K562 (cell line): ENCODE results near the gene HLCS. TPM values are rescaled to one million over a fixed set of nuclear protein-coding genes. Genes with fewer than 3 reads are reported as not detected.

ENCODE experiments used
- CC2D1A ChIP-seq: fragments of 450-650 bp; IDR thresholded peaks from 2 replicates; pipeline ENCODE4 v1.6.1; 2017; ENCODE audit warnings: mild to moderate bottlenecking
- CREB3L1 ChIP-seq: fragments of 450-650 bp; IDR thresholded peaks from 2 replicates; pipeline ENCODE4 v1.6.1; 2014; ENCODE audit warnings: low read depth, mild to moderate bottlenecking, moderate library complexity, borderline replicate concordance
- FOXK2 ChIP-seq, 2 experiments: fragments of 450-650 bp; IDR thresholded peaks in 1 of 2; conservative IDR thresholded peaks in 1 of 2; 2 replicates each; pipeline ENCODE4 v1.6.1; 2016; ENCODE audit warnings: low read depth in 2 of 2, mild to moderate bottlenecking in 1 of 2
- IFI16 ChIP-seq: fragments of 250-450 bp; sonication (Bioruptor Pico); IDR thresholded peaks from 2 replicates; pipeline ENCODE4 v2.1.2; 2022; ENCODE audit warnings: mild to moderate bottlenecking, inconsistent platforms
- NCOA6 ChIP-seq: fragments of 450-650 bp; IDR thresholded peaks from 2 replicates; pipeline ENCODE4 v1.6.1; 2017; ENCODE audit warnings: mild to moderate bottlenecking
- NCOR1 ChIP-seq: fragments of 450-650 bp; IDR thresholded peaks from 2 replicates; pipeline ENCODE4 v1.6.1; 2016; ENCODE audit warnings: mild to moderate bottlenecking, moderate library complexity
- NRF1 ChIP-seq, 2 experiments: fragments of 450-650 bp; IDR thresholded peaks in 1 of 2; conservative IDR thresholded peaks in 1 of 2; 2 replicates each; pipeline ENCODE4 v1.6.1; 2014; ENCODE audit warnings: mild to moderate bottlenecking in 2 of 2
- PBX2 ChIP-seq, 2 experiments: IDR thresholded peaks in 1 of 2; conservative IDR thresholded peaks in 1 of 2; 2 replicates each; pipeline ENCODE4 v1.6.1; 2016; ENCODE audit warnings: low read depth in 2 of 2, mild to moderate bottlenecking in 1 of 2, missing compliant biosample characterization in 1 of 2, missing genetic modification characterization in 1 of 2, moderate library complexity in 1 of 2
- SMARCA4 ChIP-seq: fragments of 450-650 bp; IDR thresholded peaks from 2 replicates; pipeline ENCODE4 v1.6.1; 2016
- U2AF2 ChIP-seq: fragments of 200-400 bp; formaldehyde crosslinking; optimal IDR thresholded peaks from 2 replicates; pipeline ENCODE3; 2017; ENCODE audit warnings: low read depth, mild to moderate bottlenecking, low read length
- USF2 ChIP-seq: sonication (generic); formaldehyde crosslinking; IDR thresholded peaks from 2 replicates; pipeline ENCODE4 v1.5.0; 2020; ENCODE audit warnings: missing genetic modification reagents
- ZBED1 ChIP-seq: IDR thresholded peaks from 2 replicates; pipeline ENCODE4 v1.6.1; 2014
- ZBTB26 ChIP-seq: fragments of 450-650 bp; formaldehyde crosslinking; IDR thresholded peaks from 2 replicates; pipeline ENCODE4 v1.4.0; 2022; ENCODE audit warnings: missing genetic modification characterization
- ZFPM2 ChIP-seq: fragments of 250-450 bp; sonication (Bioruptor Pico); IDR thresholded peaks from 2 replicates; pipeline ENCODE4 v1.5.1; 2022; ENCODE audit warnings: mild to moderate bottlenecking
- ZKSCAN1 ChIP-seq: fragments of 150-350 bp; IDR thresholded peaks from 2 replicates; pipeline ENCODE4 v1.6.1; 2016; ENCODE audit warnings: low read depth, low read length
- ZNF584 ChIP-seq: fragments of 200-800 bp; sonication (Bioruptor generic); IDR thresholded peaks from 2 replicates; pipeline ENCODE4 v1.6.1; 2016; ENCODE audit warnings: low read depth, mild to moderate bottlenecking, missing genetic modification characterization, missing compliant biosample characterization
- ZNF717 ChIP-seq: fragments of 250-450 bp; sonication (Bioruptor Pico); IDR thresholded peaks from 2 replicates; pipeline ENCODE4 v1.5.0; 2021
- polyA plus RNA-seq, 8 experiments: library from polyadenylated mRNA; depleted of rRNA in 4 of 8; stranded (reverse) in 5 of 8; unstranded in 3 of 8; fragments of >200 nt; fragmentation: Nextera tagmentation in 2 of 8; fragmentation: Illumina TruSeq in 1 of 8; extraction: Ambion mirVana in 2 of 8; extraction: Trizol in 1 of 8; gene quantifications; 2 replicates each; pipeline versions ENCODE4 v1.2.1 to v1.2.3, GENCODE V29; 2011 to 2014; ENCODE audit warnings: inconsistent platforms in 1 of 8, missing spikeins in 1 of 8
- total RNA-seq, 7 experiments: library from RNA; depleted of rRNA in 6 of 7; stranded (reverse); fragments of >200 nt in 6 of 7; fragmentation: Illumina TruSeq in 2 of 7; extraction: Trizol in 2 of 7; gene quantifications; 2 replicates each; pipeline versions ENCODE4 v1.2.1 to v1.2.3, GENCODE V29; 2011 to 2021; ENCODE audit warnings: low replicate concordance in 1 of 7
- TF ChIP-seq, protein P1 (sequence below): sonication (generic); formaldehyde crosslinking; IDR thresholded peaks from 2 replicates; pipeline ENCODE4 v1.8.1; 2022; ENCODE audit warnings: missing genetic modification reagents
- TF ChIP-seq, protein P2 (sequence below): fragments of 450-650 bp; formaldehyde crosslinking; IDR thresholded peaks from 2 replicates; pipeline ENCODE4 v1.4.0; 2022; ENCODE audit warnings: mild to moderate bottlenecking, moderate library complexity

Gene HLCS
- total and polyA plus RNA-seq, 9 of the 15 experiments (the other 6 are each of a cell fraction or from before 2014, with no cell fraction given): 3.0 to 21.5 (median 17.1) TPM

- TF ChIP-seq USF2 (CRISPR knock-in tag): no peak
- TF ChIP-seq ZBTB26 (CRISPR knock-in tag): no peak
- 0 out of 2 replicates have a peak, but pooled peaks have one; percentile 38 for TF ChIP-seq ZFPM2 (CRISPR knock-in tag)
- TF ChIP-seq IFI16 (CRISPR knock-in tag): 0 out of 2 replicates have a peak, but pooled peaks have one; percentile 33
- TF ChIP-seq NCOR1: no peak
- TF ChIP-seq CREB3L1: peak; percentile 43
- no peak for TF ChIP-seq U2AF2
- TF ChIP-seq ZNF717 (CRISPR knock-in tag): no peak
- no peak; the same call in none of the 2 replicates for TF ChIP-seq ZNF584 (CRISPR knock-in tag)
- TF ChIP-seq, protein P1, sequence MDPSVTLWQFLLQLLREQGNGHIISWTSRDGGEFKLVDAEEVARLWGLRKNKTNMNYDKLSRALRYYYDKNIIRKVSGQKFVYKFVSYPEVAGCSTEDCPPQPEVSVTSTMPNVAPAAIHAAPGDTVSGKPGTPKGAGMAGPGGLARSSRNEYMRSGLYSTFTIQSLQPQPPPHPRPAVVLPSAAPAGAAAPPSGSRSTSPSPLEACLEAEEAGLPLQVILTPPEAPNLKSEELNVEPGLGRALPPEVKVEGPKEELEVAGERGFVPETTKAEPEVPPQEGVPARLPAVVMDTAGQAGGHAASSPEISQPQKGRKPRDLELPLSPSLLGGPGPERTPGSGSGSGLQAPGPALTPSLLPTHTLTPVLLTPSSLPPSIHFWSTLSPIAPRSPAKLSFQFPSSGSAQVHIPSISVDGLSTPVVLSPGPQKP (CRISPR knock-in tag): no peak
- peak; percentile 67 for TF ChIP-seq SMARCA4
- TF ChIP-seq ZBED1: no peak
- peak; percentile 25; the same call in 1 of the 2 replicates for TF ChIP-seq NCOA6
- TF ChIP-seq PBX2 (CRISPR knock-in tag; IDR thresholded peaks at IDR 0.05; ENCODE audit: low read depth): no peak
- peak; percentile 48; the same call in 1 of the 2 replicates for TF ChIP-seq PBX2 (tag; conservative IDR thresholded peaks at IDR 0.05; ENCODE audit: low read depth)
- TF ChIP-seq, protein P2, sequence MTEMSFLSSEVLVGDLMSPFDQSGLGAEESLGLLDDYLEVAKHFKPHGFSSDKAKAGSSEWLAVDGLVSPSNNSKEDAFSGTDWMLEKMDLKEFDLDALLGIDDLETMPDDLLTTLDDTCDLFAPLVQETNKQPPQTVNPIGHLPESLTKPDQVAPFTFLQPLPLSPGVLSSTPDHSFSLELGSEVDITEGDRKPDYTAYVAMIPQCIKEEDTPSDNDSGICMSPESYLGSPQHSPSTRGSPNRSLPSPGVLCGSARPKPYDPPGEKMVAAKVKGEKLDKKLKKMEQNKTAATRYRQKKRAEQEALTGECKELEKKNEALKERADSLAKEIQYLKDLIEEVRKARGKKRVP (CRISPR knock-in tag): peak; percentile 94
- no peak for TF ChIP-seq CC2D1A
- no peak for TF ChIP-seq FOXK2 (conservative IDR thresholded peaks at IDR 0.05 in 1 of 2, IDR thresholded peaks at IDR 0.05 in 1 of 2; ENCODE audit: low read depth in 2 of 2)
- no peak for TF ChIP-seq ZKSCAN1
- TF ChIP-seq NRF1 (conservative IDR thresholded peaks at IDR 0.05 in 1 of 2, IDR thresholded peaks at IDR 0.05 in 1 of 2): 0 out of 4 replicates have a peak, but pooled peaks of 1 of the 2 experiments have one; percentile 16
Observed at GRCh38 chr21:36964827-36965719, 1.4 kb downstream of the HLCS start (continued).
